Tibial nerve (tissue), 3 donors: ENCODE measurements around the gene MAGED1.

Experiments
- POLR2A ChIP-seq, 2 donors: fragments of 450-650 bp; IDR thresholded peaks; one replicate each; pipeline ENCODE4 v1.6.1; 2017; ENCODE audit warnings: antibody characterized with exemption in 2 of 2, mild to moderate bottlenecking in 2 of 2, moderate library complexity in 2 of 2
- TF ChIP-seq, protein P1 (sequence below), 5 experiments: fragments of 200-600 bp in 3 of 5; fragments of 450-650 bp in 2 of 5; sonication (generic) in 3 of 5; IDR thresholded peaks; one replicate each; pipeline ENCODE4 v1.5.1; 2016 to 2019; ENCODE audit warnings: antibody characterized with exemption in 5 of 5, mild to moderate bottlenecking in 3 of 5, moderate library complexity in 2 of 5

DNA sequence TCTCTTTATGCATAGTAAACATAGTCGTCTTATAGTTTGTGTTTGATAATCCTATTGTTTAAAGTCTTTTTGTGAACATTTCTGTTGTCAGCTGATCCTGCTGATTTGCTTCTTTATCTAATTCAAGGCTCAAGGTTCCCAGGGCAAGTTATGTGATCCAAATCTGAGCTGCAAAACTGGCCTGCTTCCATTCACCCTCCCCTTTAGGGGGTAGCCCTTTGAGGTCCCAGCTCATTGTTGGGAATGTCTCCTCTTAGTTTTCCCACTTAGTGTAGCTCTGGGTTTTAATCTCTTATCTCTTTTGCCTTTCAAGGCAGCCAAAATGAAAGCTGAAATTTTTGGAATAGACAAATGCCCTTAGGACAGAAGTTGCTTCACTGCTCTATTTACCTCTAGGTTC is 40.2 kb upstream of the MAGED1 start:
- TF ChIP-seq, protein P1, sequence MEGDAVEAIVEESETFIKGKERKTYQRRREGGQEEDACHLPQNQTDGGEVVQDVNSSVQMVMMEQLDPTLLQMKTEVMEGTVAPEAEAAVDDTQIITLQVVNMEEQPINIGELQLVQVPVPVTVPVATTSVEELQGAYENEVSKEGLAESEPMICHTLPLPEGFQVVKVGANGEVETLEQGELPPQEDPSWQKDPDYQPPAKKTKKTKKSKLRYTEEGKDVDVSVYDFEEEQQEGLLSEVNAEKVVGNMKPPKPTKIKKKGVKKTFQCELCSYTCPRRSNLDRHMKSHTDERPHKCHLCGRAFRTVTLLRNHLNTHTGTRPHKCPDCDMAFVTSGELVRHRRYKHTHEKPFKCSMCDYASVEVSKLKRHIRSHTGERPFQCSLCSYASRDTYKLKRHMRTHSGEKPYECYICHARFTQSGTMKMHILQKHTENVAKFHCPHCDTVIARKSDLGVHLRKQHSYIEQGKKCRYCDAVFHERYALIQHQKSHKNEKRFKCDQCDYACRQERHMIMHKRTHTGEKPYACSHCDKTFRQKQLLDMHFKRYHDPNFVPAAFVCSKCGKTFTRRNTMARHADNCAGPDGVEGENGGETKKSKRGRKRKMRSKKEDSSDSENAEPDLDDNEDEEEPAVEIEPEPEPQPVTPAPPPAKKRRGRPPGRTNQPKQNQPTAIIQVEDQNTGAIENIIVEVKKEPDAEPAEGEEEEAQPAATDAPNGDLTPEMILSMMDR (IDR thresholded peaks at IDR 0.05) = no peak
- TF ChIP-seq POLR2A (IDR thresholded peaks at IDR 0.05) = no peak
